ES-I3 (cell line): ENCODE data around the gene GLA.

Experiments
- H3K36me3 ChIP-seq: 2 replicates; pipeline ENCODE4 v1.6.1; 2013; ENCODE audit warnings: mild to moderate bottlenecking, low read length, control low read depth, moderate library complexity; ENCODE audit not compliant: insufficient read depth
- H3K4me1 ChIP-seq: 2 replicates; pipeline ENCODE4 v1.6.1; 2013; ENCODE audit warnings: mild to moderate bottlenecking, control low read depth, low read length; ENCODE audit not compliant: insufficient read depth
- H3K9ac ChIP-seq: 2 replicates; pipeline ENCODE4 v1.6.1; 2013; ENCODE audit warnings: low read depth, mild to moderate bottlenecking, low read length, moderate library complexity
- H3K9me3 ChIP-seq: 2 replicates; pipeline ENCODE4 v1.6.1; 2013; ENCODE audit warnings: mild to moderate bottlenecking, low read length, moderate library complexity; ENCODE audit not compliant: control insufficient read depth, insufficient read depth

The GLA gene

GRCh38 chrX:101390664-101391525 lies 16.8 kb downstream of the GLA start, which contains the start of gene RPL36A:
RPL36A (plus strand) TSS chrX:101391011; CDS start chrX:101391044, 33 bp downstream.
- H3K9me3 ChIP-seq: no peaks in the 10 kb centered on the region
- H3K4me1 ChIP-seq: peaks cover 4% of the 10 kb centered on the region; the same call in 1 of the 2 replicates
- H3K36me3 ChIP-seq: peaks cover 21% of the 10 kb centered on the region
- H3K9ac ChIP-seq: peak within 1 kb of the TSS; percentile 69

GRCh38 chrX:101388604-101389003 lies 19.1 kb downstream of the GLA start:
- no peaks in the 10 kb centered on the region for H3K9me3 ChIP-seq
- peaks cover 16% of the 10 kb centered on the region for H3K36me3 ChIP-seq
- no peak overlapping the region for H3K9ac ChIP-seq
- peaks cover 4% of the 10 kb centered on the region; the same call in 1 of the 2 replicates for H3K4me1 ChIP-seq

GRCh38 chrX:101386542-101386885 lies 21.2 kb downstream of the GLA start:
- Histone ChIP-seq H3K9me3 (no peaks in the 10 kb centered on the region), H3K9ac (no peak overlapping the region), H3K4me1 (peaks cover 4% of the 10 kb centered on the region; the same call in 1 of the 2 replicates), H3K36me3 (peaks cover 2% of the 10 kb centered on the region; the same call in 1 of the 2 replicates)

GRCh38 chrX:101385795-101386541 lies 21.8 kb downstream of the GLA start, which contains the start of gene BTK:
BTK (minus strand) TSS chrX:101386191; CDS start chrX:101375284, 10,907 bp downstream.
- Histone ChIP-seq H3K36me3 (no peaks in the 10 kb centered on the region), H3K9me3 (no peaks in the 10 kb centered on the region), H3K9ac (no peak within 1 kb of the TSS), H3K4me1 (peaks cover 4% of the 10 kb centered on the region; the same call in 1 of the 2 replicates)

- no peaks in the 10 kb centered on the region for H3K9me3 ChIP-seq
- H3K9ac ChIP-seq: no peak overlapping the region
- peaks cover 4% of the 10 kb centered on the region; the same call in 1 of the 2 replicates for H3K4me1 ChIP-seq
- no peaks in the 10 kb centered on the region for H3K36me3 ChIP-seq
These were observed 22.6 kb downstream of the GLA start for GRCh38 chrX:101385026-101385684.

GRCh38 chrX:101383679-101384205 lies 24.0 kb downstream of the GLA start:
- H3K9me3 ChIP-seq: no peaks in the 10 kb centered on the region
- H3K4me1 ChIP-seq: peaks cover 4% of the 10 kb centered on the region; the same call in 1 of the 2 replicates
- no peak overlapping the region for H3K9ac ChIP-seq
- H3K36me3 ChIP-seq: no peaks in the 10 kb centered on the region

- H3K4me1 ChIP-seq: no peaks in the 10 kb centered on the region
- H3K9me3 ChIP-seq: no peaks in the 10 kb centered on the region
- H3K36me3 ChIP-seq: no peaks in the 10 kb centered on the region
- H3K9ac ChIP-seq: no peak overlapping the region
These were observed 30.2 kb downstream of the GLA start for GRCh38 chrX:101377547-101377946.

- Histone ChIP-seq H3K9ac (no peak overlapping the region), H3K4me1 (no peaks in the 10 kb centered on the region), H3K9me3 (no peaks in the 10 kb centered on the region), H3K36me3 (no peaks in the 10 kb centered on the region)
These were observed 36.7 kb downstream of the GLA start for GRCh38 chrX:101370888-101371504.

- Histone ChIP-seq H3K9me3 (no peaks in the 10 kb centered on the region), H3K36me3 (no peaks in the 10 kb centered on the region), H3K4me1 (no peaks in the 10 kb centered on the region), H3K9ac (no peak overlapping the region)
These were observed 38.0 kb downstream of the GLA start for GRCh38 chrX:101369687-101370086.

- no peak overlapping the region for H3K9ac ChIP-seq
- H3K9me3 ChIP-seq: no peaks in the 10 kb centered on the region
- no peaks in the 10 kb centered on the region for H3K4me1 ChIP-seq
- H3K36me3 ChIP-seq: no peaks in the 10 kb centered on the region
These were observed 38.9 kb downstream of the GLA start for GRCh38 chrX:101368800-101369199.

- Histone ChIP-seq H3K36me3 (no peaks in the 10 kb centered on the region), H3K4me1 (no peaks in the 10 kb centered on the region), H3K9me3 (no peaks in the 10 kb centered on the region), H3K9ac (no peak overlapping the region)
These were observed 42.4 kb downstream of the GLA start for GRCh38 chrX:101365301-101365795.

GRCh38 chrX:101362757-101363156 lies 45.0 kb downstream of the GLA start:
- H3K9me3 ChIP-seq: no peaks in the 10 kb centered on the region
- H3K4me1 ChIP-seq: no peaks in the 10 kb centered on the region
- H3K36me3 ChIP-seq: no peaks in the 10 kb centered on the region
- no peak overlapping the region for H3K9ac ChIP-seq

- Histone ChIP-seq H3K9me3 (no peaks in the 10 kb centered on the region), H3K9ac (no peak overlapping the region), H3K4me1 (no peaks in the 10 kb centered on the region), H3K36me3 (no peaks in the 10 kb centered on the region)
These were observed 45.6 kb downstream of the GLA start for GRCh38 chrX:101362116-101362515.
